Caco-2 (cell line): ENCODE measurements around the gene CDC42EP3. TPM values are rescaled to one million over a fixed set of nuclear protein-coding genes. Genes with fewer than 3 reads are reported as not detected.

ENCODE experiments used
- BruUV-seq: library from RNA; stranded (reverse); fragments of 400-500 nt; replicated peaks from 2 replicates; lab custom pipeline; 2021; lab: Mats Ljungman, UMichigan
- CTCF ChIA-PET: fragments of 300-600 bp; sonication (Branson Sonifier 250); formaldehyde crosslinking; loops from one replicate; lab custom pipeline; 2022; ENCODE audit warnings: antibody characterized with exemption; lab: Charles Lee
- POLR2A ChIA-PET: fragments of 300-600 bp; sonication (Branson Sonifier 250); formaldehyde crosslinking; loops from one replicate; lab custom pipeline; 2022; ENCODE audit warnings: antibody characterized with exemption; lab: Charles Lee
- DNase-seq, 2 experiments: peaks; one replicate each; pipeline versions ENCODE4 v3.0.0 to v3.0.0-alpha.2; 2020 to 2022
- H3K27me3 ChIP-seq: replicated peaks from 2 replicates; pipeline ENCODE4 v1.6.0; 2011; ENCODE audit warnings: low read length; ENCODE audit not compliant: control insufficient read depth, insufficient read depth
- H3K36me3 ChIP-seq: 2 replicates; pipeline ENCODE4 v1.5.1; 2011; ENCODE audit warnings: low read length; ENCODE audit not compliant: control insufficient read depth, insufficient read depth
- H3K4me1 ChIP-seq: fragments of 250-450 bp; sonication (Bioruptor Pico); 2 replicates; pipeline ENCODE4 v1.5.1; 2020; ENCODE audit warnings: mild to moderate bottlenecking
- H3K4me3 ChIP-seq: 2 replicates; pipeline ENCODE4 v1.5.1; 2011; ENCODE audit warnings: low read depth, mild to moderate bottlenecking, control low read depth, low read length
- H3K9me3 ChIP-seq: fragments of 250-450 bp; sonication (Bioruptor Pico); 2 replicates; pipeline ENCODE4 v1.5.1; 2020; ENCODE audit warnings: mild to moderate bottlenecking, moderate library complexity
- H3K27ac Mint-ChIP-seq: one replicate; pipeline ENCODE4 v1.8.0; 2022; ENCODE audit warnings: mixed read lengths; ENCODE audit not compliant: unreplicated experiment
- H3K27me3 Mint-ChIP-seq: one replicate; pipeline ENCODE4 v1.8.0; 2022; ENCODE audit warnings: mixed read lengths; ENCODE audit not compliant: insufficient read depth, unreplicated experiment
- H3K36me3 Mint-ChIP-seq: one replicate; pipeline ENCODE4 v1.8.0; 2022; ENCODE audit warnings: mild to moderate bottlenecking, mixed read lengths; ENCODE audit not compliant: insufficient read depth, unreplicated experiment
- H3K4me1 Mint-ChIP-seq: one replicate; pipeline ENCODE4 v1.8.0; 2022; ENCODE audit warnings: low read depth, mixed read lengths; ENCODE audit not compliant: unreplicated experiment
- H3K4me3 Mint-ChIP-seq: one replicate; pipeline ENCODE4 v1.8.0; 2022; ENCODE audit warnings: mild to moderate bottlenecking, moderate library complexity, mixed read lengths; ENCODE audit not compliant: unreplicated experiment
- H3K9me3 Mint-ChIP-seq: one replicate; pipeline ENCODE4 v1.8.0; 2022; ENCODE audit warnings: mixed read lengths; ENCODE audit not compliant: unreplicated experiment
- CTCF ChIP-seq, 2 experiments: fragments of 200-600 bp in 1 of 2; IDR thresholded peaks; 1 replicate in 1 of 2; 2 replicates in 1 of 2; pipeline versions ENCODE4 v1.5.1 to v1.8.0; 2011 to 2022; ENCODE audit warnings: antibody characterized with exemption in 1 of 2, control low read depth in 1 of 2, inconsistent platforms in 1 of 2, low read depth in 1 of 2, low read length in 1 of 2, mild to moderate bottlenecking in 1 of 2, moderate library complexity in 1 of 2; ENCODE audit not compliant: insufficient read depth in 1 of 2, severe bottlenecking in 1 of 2, unreplicated experiment in 1 of 2
- intact Hi-C: fragments of 100-400 bp; cut with micrococcal nuclease; formaldehyde crosslinking; loops from one replicate; pipeline ENCODE4 v1.10.0; 2022; ENCODE audit not compliant: unreplicated experiment
- total RNA-seq: library from RNA; stranded (reverse); gene quantifications from 2 replicates; pipeline ENCODE4 v1.2.3, GENCODE V29; 2022

The CDC42EP3 gene
- total RNA-seq, 1 experiment from 2014 or later: 95.8 TPM

GRCh38 chr2:37686792-37687526, 15.5 kb upstream of the CDC42EP3 start:
- Mint-ChIP-seq H3K4me1 (peaks cover 38% of the 10 kb centered on the region), H3K4me3 (no peak overlapping the region), H3K36me3 (no peaks in the 10 kb centered on the region), H3K27me3 (no peaks in the 10 kb centered on the region), H3K9me3 (no peaks in the 10 kb centered on the region), H3K27ac (no peak overlapping the region)
- ChIA-PET CTCF (no interaction called here), POLR2A (no interaction called here)
- Histone ChIP-seq H3K4me1 (peaks cover 33% of the 10 kb centered on the region), H3K36me3 (no peaks in the 10 kb centered on the region), H3K27me3 (no peaks in the 10 kb centered on the region), H3K9me3 (no peaks in the 10 kb centered on the region), H3K4me3 (no peak overlapping the region)
- no peak for TF ChIP-seq CTCF (IDR thresholded peaks at IDR 0.05; ENCODE audit: insufficient read depth in 1 of 2, low read depth in 1 of 2, low read length in 1 of 2, severe bottlenecking in 1 of 2, unreplicated experiment in 1 of 2)
- DNase-seq: no peak
- intact Hi-C loops: loop anchor here (5.0 kb wide), 1 partner anchor 115 kb away; no protein-coding TSS in a partner anchor
- no TSS peak for BruUV-seq

GRCh38 chr2:37684809-37685208, 13.4 kb upstream of the CDC42EP3 start:
- POLR2A ChIA-PET: no interaction called here
- intact Hi-C loops: loop anchor here (5.0 kb wide), 1 partner anchor 117 kb away; no protein-coding TSS in a partner anchor

More at GRCh38 chr2:37684809-37685208, 13.4 kb upstream of the CDC42EP3 start:
- no TSS peak for BruUV-seq
- H3K4me3 Mint-ChIP-seq: no peak overlapping the region
- H3K36me3 ChIP-seq: no peaks in the 10 kb centered on the region; the same call in 1 of the 2 replicates
- no peaks in the 10 kb centered on the region for H3K27me3 Mint-ChIP-seq
- H3K4me3 ChIP-seq: no peak overlapping the region
- H3K9me3 Mint-ChIP-seq: peaks cover 11% of the 10 kb centered on the region
- peaks cover 25% of the 10 kb centered on the region for H3K4me1 ChIP-seq
- peaks cover 31% of the 10 kb centered on the region for H3K4me1 Mint-ChIP-seq
- no peak overlapping the region for H3K27ac Mint-ChIP-seq
- CTCF ChIA-PET: no interaction called here
- no peaks in the 10 kb centered on the region for H3K9me3 ChIP-seq
- H3K27me3 ChIP-seq: no peaks in the 10 kb centered on the region
- H3K36me3 Mint-ChIP-seq: no peaks in the 10 kb centered on the region
- DNase-seq: no peak
- no peak for TF ChIP-seq CTCF (IDR thresholded peaks at IDR 0.05; ENCODE audit: insufficient read depth in 1 of 2, low read depth in 1 of 2, low read length in 1 of 2, severe bottlenecking in 1 of 2, unreplicated experiment in 1 of 2)
